HT-29 (cell line): ENCODE results near the gene HEY2. TPM values are rescaled to one million over a fixed set of nuclear protein-coding genes. Genes with fewer than 3 reads are reported as not detected.
"Not testable (repeated sequence)": the region's sequence is repeated elsewhere in the genome, so short reads cannot be mapped to it uniquely, and the experiment has no call there.

Source experiments
- DNase-seq: peaks from one replicate; pipeline ENCODE4 v3.0.0-alpha.2; 2015; ENCODE audit warnings: low spot score
- total RNA-seq: library from RNA; depleted of rRNA; stranded (reverse); fragments of >200 nt; shearing (Covaris generic); gene quantifications from 2 replicates; pipeline ENCODE4 v1.2.3, GENCODE V29; 2014; rRNA removed

The HEY2 gene
- 0.08 TPM in 1 of 2 replicates, not detected in the other for total RNA-seq

DNA sequence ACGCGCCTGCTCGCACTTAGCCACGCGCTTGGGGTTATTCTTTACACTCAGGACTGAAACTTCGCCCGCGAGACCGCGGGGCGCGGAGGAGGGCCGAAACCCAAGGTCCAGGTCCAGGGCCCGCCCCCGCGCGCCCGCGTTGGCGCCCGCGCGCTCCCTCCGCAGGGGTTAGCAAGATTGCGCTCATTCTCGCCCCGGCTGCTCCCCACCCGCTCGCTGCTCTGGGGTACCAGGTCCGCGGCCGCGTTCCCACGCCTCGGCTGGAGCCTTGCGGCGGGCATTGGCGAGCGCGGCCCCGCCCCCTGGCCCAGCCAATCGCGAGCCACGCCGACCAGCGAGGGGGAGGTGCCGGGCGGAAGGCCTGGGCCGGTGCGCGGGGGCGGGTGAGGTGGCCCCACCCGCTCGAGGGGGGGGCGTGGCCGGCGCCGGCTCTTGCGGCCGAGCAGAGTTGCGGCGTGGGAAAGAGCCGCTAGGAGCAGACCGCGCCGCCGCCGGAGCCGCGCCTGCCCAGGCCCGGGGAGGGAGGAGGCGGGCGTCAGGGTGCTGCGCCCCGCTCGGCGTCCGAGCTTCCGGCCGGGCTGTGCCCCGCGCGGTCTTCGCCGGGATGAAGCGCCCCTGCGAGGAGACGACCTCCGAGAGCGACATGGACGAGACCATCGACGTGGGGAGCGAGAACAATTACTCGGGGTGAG, at the start of gene HEY2:
HEY2 (plus strand) TSS at position 460 of the 692 bp plus-strand sequence; CDS start at position 605, 145 bp downstream.
- peak; percentile 82 for DNase-seq

- DNase-seq: no peak
Measured at GRCh38 chr6:125700581-125701353, 48.7 kb upstream of the HEY2 start.

GRCh38 chr6:125701354-125701668, 48.1 kb upstream of the HEY2 start:
- DNase-seq: no peak

DNA sequence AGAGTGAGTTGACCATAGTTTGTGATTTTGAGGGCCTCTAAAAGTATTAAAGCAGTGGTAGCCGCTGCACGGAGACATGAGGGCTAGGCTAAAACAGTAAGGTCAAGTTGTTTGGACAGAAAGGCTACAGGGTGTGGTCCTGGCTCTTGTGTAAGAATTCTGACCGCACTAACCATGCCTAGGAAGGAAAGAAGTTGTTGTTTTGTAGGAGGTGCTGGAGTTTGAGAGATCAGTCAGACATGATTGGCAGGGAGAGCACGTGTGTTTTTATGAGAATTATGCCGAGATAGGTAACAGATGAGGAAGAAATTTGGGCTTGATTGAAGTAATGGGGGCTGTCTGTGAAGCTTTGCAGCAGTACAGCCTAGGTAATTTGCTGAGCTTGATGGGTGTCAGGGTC, 45.5 kb upstream of the HEY2 start:
- DNase-seq: not testable (repeated sequence)

- no peak for DNase-seq
Measured at GRCh38 chr6:125707615-125708243, 41.7 kb upstream of the HEY2 start.

GRCh38 chr6:125711013-125711675, 38.3 kb upstream of the HEY2 start:
- no peak for DNase-seq

- DNase-seq: no peak
Measured at GRCh38 chr6:125714441-125715090, 34.9 kb upstream of the HEY2 start.

DNA sequence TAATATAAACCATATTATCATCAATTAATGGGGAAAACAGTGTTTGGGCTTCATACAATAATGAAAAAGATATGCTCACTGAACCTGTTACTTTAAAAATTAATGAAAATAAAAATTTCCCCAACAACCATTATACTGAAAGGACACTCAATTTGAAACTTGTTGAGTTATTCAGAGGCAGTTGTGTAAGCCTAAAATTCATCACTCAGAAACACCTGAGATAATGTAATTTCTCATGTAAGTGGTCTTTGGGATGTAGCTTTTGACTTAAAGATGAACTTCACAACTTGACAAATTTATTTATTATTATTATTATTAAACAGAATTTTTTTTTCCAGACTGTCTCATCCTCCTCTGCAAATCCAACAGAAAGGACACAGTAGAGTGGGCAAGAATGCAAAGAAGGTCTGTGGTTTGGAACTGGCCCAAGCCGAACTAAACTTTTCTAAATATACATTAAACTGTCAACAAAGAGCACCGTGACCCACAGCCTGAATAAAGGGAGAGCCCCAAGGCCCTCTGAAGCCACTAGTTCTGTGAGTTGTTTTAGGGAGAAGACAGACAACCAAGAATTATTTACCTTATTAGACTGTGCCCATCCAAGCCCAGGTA, 32.2 kb upstream of the HEY2 start:
- DNase-seq: no peak

DNA sequence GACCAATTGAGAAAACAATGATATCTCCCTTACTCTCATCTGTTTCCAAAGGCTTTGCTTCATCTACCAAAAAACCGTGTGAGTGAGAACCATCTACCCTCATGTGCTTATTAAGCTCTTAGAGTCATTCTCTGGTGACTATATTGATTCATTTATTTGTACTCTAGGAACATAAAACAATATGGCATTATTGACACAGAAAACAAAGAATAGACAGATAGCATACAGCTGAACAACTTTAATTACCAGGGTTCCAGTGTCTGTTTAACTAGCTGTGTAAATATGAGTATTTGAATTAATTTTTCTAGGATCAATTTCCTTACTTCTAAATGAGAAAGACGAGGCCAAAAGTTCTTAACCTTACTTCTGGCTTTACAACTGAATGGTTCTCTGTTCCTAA, 31.3 kb upstream of the HEY2 start:
- DNase-seq: no peak

DNA sequence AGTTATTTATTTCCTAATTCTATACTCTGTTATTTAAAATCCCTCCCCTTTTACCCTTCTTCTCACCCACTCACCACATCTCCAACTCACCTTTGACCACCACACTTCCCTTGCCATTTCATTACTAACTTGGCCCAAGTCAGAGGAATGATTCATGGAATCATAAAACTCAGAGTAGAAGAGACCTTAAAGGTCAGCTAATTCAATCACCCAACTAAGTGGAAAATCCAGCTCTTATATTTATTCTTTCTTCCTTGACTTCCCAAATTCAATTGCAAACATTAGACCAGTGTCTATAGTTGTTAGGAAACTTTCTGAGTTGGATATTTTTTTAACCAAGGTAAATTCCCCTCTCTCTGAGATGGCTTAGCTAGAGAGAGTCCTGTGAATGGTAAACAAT, 26.5 kb upstream of the HEY2 start:
- no peak for DNase-seq

DNA sequence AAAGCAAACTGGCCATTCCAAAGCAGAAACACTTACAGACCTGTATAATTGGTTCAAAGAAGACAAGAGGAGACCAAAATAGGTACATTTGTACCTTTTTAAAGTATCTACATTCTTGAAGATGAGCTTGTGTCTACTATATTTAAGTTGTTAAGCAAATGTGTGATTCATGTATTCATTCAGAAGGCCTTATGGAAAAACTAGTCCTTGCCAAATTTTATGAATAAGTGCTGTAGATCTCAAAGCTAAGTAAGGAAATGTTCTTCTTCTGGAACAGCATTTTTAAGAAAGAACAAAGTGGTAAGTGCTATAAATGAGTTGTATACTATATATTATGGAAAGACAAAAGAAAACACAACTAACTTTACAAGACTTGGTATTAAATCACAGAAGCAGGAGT, 22.2 kb upstream of the HEY2 start:
- no peak for DNase-seq

GRCh38 chr6:125728739-125729138, 20.7 kb upstream of the HEY2 start:
- DNase-seq: no peak

DNA sequence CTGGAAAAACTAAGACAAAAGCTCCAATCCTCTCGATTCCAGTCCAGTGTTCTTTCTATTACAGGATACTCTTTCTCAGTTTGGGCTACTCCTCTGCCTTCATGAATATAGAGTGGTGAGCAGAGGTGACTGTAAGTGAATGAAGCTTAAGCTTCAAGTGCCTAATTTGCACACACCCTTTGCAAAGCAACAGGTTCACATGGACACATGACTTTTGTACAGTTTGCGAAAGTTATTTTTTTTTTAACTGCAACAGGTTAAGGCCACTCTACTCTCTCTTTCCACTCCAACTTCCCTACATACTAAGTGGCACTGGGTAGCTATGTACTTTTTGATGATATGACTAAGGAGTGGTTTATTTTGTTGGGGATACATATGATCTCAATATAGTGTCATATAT, 19.4 kb upstream of the HEY2 start:
- no peak for DNase-seq

DNA sequence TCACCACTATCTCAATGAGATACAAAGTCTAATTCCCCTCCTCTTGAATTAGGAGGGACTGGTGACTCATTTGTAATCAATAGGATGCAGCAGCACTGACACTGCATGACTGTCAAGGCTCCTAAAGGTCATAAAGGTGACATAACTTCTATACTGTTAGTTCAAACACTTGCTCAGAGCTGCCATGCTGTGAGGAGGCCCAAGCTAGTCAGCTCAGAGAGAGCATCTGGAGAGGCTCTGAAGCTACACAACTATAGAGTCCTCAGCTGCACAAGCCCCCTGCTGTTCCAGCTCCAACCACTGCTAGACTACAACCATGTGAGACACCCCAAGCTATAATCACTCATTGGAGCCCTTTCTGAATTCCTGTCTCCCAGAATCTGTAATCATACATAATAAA, 17.0 kb upstream of the HEY2 start:
- no peak for DNase-seq

DNA sequence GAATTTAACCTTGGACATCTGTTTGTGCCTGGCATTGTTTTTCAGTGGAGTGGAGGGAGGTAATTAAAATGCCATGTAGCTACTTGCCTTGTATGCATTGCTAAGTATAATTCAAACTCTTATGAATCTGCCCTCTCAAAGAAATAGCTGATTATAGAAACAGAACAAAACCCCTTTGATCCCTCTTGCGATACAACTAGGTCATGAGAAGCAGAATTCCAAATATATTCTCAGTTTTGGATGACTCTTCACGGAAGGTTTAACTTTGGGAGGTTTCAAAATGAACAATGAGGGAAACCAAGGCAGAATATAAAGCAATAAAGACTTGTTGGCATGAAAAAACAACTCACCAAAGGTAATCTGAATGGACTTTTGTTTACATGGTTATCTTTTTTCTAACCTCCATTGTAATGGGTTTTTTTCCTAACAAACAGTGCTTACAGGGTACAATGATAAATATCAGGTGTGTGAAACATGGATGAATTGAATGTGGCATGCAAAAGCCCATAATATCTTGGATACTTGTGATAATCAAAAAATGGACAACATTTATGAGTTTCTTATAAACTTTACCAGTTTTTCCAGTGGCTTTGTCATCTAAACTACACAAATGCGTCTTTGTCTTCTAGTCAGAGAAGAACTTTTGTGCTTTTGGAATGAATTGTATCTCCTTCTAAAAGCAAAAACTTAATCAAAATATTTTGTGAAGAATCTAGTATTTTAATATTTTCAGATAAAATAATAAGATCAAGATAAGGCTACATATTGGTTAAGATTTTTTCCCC, 15.7 kb upstream of the HEY2 start:
- no peak for DNase-seq

GRCh38 chr6:125738276-125738675, 11.2 kb upstream of the HEY2 start:
- no peak for DNase-seq

DNA sequence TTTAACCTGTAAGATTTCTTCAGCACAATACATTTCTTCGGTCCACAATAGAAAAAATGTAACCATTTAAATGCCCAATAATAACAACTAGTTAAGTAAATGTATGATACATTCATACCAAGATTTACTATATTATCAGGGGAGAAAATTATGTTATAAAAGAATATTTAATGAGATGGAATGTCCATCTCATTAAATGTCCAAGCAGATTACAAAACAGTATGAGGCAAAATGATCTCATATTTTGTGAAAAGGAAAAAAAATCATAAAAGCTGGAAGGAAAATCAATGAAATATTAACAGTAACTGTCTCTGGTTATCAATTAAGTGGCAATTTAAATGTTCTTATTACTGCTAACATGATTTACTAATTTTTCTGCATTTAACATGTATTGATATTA, 10.1 kb upstream of the HEY2 start:
- no peak for DNase-seq

GRCh38 chr6:125741336-125741735, 8.1 kb upstream of the HEY2 start:
- no peak for DNase-seq

DNA sequence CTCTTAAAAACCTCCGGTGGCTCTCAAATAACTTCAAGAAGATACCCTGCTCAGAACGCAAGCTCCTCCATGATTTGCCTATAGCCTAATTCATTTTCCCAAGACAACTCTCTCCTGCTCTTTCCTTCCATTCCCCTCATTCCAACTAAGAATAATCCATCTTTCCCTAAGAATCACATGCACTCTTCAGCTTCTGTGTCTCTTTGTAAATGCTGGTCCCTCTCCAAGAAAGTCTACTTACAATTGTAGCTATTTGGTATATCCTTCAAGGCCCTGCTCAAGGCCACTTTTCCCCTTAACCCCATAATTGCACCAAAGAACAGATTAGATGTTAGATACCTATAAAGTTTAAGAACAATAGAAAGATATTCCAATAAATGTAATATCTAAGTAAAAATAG, 7.4 kb upstream of the HEY2 start:
- DNase-seq: no peak

GRCh38 chr6:125742464-125743120, 6.8 kb upstream of the HEY2 start:
- no peak for DNase-seq
